ENCODE data around the gene DMBT1. TPM values are rescaled to one million over a fixed set of nuclear protein-coding genes. Genes with fewer than 3 reads are reported as not detected.

Gene DMBT1
- total RNA-seq, 2 experiments from 2014 or later: not detected

- CTCF ChIA-PET: no interaction called here
- intact Hi-C loops (cut with DNase I, micrococcal nuclease): no loop called here
- no peaks in the 10 kb centered on the region for H3K27me3 ChIP-seq (ENCODE audit: control insufficient read depth in 1 of 2, insufficient read depth in 2 of 2, low read length in 2 of 2)
These were observed 82.4 kb downstream of the DMBT1 start for GRCh38 chr10:122642726-122643605.

GRCh38 chr10:122643931-122644534 lies 83.5 kb downstream of the DMBT1 start:
- no peaks in the 10 kb centered on the region for H3K36me3 ChIP-seq (ENCODE audit: insufficient read depth, low read length)
- TF ChIP-seq CTCF (IDR thresholded peaks at IDR 0.05): no peak
- peaks cover 0 to 4% of the 10 kb centered on the region in 2 experiments for H3K27me3 ChIP-seq (ENCODE audit: control insufficient read depth in 1 of 2, insufficient read depth in 2 of 2, low read length in 2 of 2)
- H3K4me3 ChIP-seq (ENCODE audit: low read length): no peak overlapping the region
- no peaks in the 10 kb centered on the region for H3K4me1 ChIP-seq (ENCODE audit: insufficient read depth, low read length)
- Mint-ChIP-seq H3K4me1 (ENCODE audit: low read depth) (no peaks in the 10 kb centered on the region), H3K27ac (no peak overlapping the region), H3K4me3 (no peak overlapping the region), H3K36me3 (ENCODE audit: low read depth) (no peaks in the 10 kb centered on the region), H3K9me3 (no peaks in the 10 kb centered on the region), H3K27me3 (peaks cover 10% of the 10 kb centered on the region)
- no peak overlapping the region for H3K27ac ChIP-seq (ENCODE audit: low read depth in 1 of 2, low read length in 2 of 2)
- ATAC-seq (ENCODE audit: poor library complexity) (no peak), DNase-seq (peak in 1 of 14 experiments; percentile 21)
- CTCF ChIA-PET: no interaction called here
- intact Hi-C loops (cut with DNase I, micrococcal nuclease): no loop called here
- no peaks in the 10 kb centered on the region for H3K9me3 ChIP-seq (ENCODE audit: control insufficient read depth in 1 of 2, insufficient read depth in 1 of 2, low read length in 2 of 2)
- POLR2A ChIA-PET: no interaction called here

More at GRCh38 chr10:122642726-122643605, 82.4 kb downstream of the DMBT1 start:
- Mint-ChIP-seq H3K27me3 (peaks cover 3% of the 10 kb centered on the region), H3K4me1 (ENCODE audit: low read depth) (no peaks in the 10 kb centered on the region), H3K4me3 (no peak overlapping the region), H3K36me3 (ENCODE audit: low read depth) (no peaks in the 10 kb centered on the region), H3K27ac (no peak overlapping the region), H3K9me3 (no peaks in the 10 kb centered on the region)
- no peak for TF ChIP-seq CTCF (IDR thresholded peaks at IDR 0.05)
- POLR2A ChIA-PET: no interaction called here
- ATAC-seq (ENCODE audit: poor library complexity): no peak
- Histone ChIP-seq H3K4me1 (ENCODE audit: insufficient read depth, low read length) (no peaks in the 10 kb centered on the region), H3K4me3 (ENCODE audit: low read length) (no peak overlapping the region), H3K27ac (ENCODE audit: low read depth in 1 of 2, low read length in 2 of 2) (no peak overlapping the region), H3K36me3 (ENCODE audit: insufficient read depth, low read length) (no peaks in the 10 kb centered on the region), H3K9me3 (ENCODE audit: control insufficient read depth in 1 of 2, insufficient read depth in 1 of 2, low read length in 2 of 2) (no peaks in the 10 kb centered on the region)
- peak in 1 of 14 experiments; percentile 28 for DNase-seq

GRCh38 chr10:122646511-122647382 lies 86.2 kb downstream of the DMBT1 start:
- Histone ChIP-seq H3K27me3 (ENCODE audit: control insufficient read depth in 1 of 2, insufficient read depth in 2 of 2, low read length in 2 of 2) (peaks cover 5 to 7% of the 10 kb centered on the region in 2 experiments), H3K36me3 (ENCODE audit: insufficient read depth, low read length) (no peaks in the 10 kb centered on the region), H3K27ac (ENCODE audit: low read depth in 1 of 2, low read length in 2 of 2) (no peak overlapping the region), H3K9me3 (ENCODE audit: control insufficient read depth in 1 of 2, insufficient read depth in 1 of 2, low read length in 2 of 2) (no peaks in the 10 kb centered on the region), H3K4me1 (ENCODE audit: insufficient read depth, low read length) (no peaks in the 10 kb centered on the region), H3K4me3 (ENCODE audit: low read length) (no peak overlapping the region)
- TF ChIP-seq CTCF (IDR thresholded peaks at IDR 0.05): no peak
- Mint-ChIP-seq H3K36me3 (ENCODE audit: low read depth) (no peaks in the 10 kb centered on the region), H3K27ac (no peak overlapping the region), H3K4me1 (ENCODE audit: low read depth) (no peaks in the 10 kb centered on the region), H3K4me3 (no peak overlapping the region), H3K9me3 (no peaks in the 10 kb centered on the region), H3K27me3 (peaks cover 29% of the 10 kb centered on the region)
- CTCF ChIA-PET: no interaction called here
- ATAC-seq (ENCODE audit: poor library complexity) (no peak), DNase-seq (peak in 1 of 14 experiments; percentile 15)
- POLR2A ChIA-PET: no interaction called here
- intact Hi-C loops (cut with DNase I, micrococcal nuclease): loop anchor here in 1 of 2 experiments (5.0 kb wide), 1 partner anchor 486 kb away; no protein-coding TSS in a partner anchor

All from CD4-positive, alpha-beta T cell (primary cell).